Measurements from ENCODE around the gene TBCD.

TBCD gene

DNA sequence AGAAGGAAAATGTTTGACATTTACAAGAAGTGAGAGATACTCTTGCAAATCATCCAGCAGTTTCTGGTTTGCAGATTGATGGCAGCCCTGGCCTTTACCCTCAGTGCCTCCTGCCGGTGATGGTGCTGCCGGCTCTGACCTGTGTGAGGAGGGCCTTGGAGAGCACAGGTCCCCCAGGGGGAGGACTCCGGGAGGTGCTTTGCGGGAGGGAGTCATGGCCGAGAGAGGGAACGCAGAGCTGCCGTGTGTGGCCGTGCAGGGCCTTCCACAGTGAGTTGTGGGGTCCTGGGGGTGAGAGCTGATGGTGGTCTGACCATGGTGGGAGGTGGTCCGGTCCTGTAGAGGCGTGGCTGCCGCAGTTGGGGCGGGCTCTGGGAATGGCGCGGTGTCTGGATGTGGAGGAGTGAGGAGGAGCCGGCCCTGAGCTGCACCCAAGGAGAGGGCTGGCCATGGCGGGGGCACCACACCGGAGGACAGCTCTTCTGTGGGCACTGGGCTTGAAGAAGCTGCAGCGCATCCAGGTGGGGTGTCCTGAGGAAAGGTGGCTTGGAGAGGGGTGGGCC lies 116.0 kb downstream of the TBCD start:
- no peak overlapping the region for H3K4me3 ChIP-seq (ENCODE audit: low read length)
- TF ChIP-seq, protein P1, sequence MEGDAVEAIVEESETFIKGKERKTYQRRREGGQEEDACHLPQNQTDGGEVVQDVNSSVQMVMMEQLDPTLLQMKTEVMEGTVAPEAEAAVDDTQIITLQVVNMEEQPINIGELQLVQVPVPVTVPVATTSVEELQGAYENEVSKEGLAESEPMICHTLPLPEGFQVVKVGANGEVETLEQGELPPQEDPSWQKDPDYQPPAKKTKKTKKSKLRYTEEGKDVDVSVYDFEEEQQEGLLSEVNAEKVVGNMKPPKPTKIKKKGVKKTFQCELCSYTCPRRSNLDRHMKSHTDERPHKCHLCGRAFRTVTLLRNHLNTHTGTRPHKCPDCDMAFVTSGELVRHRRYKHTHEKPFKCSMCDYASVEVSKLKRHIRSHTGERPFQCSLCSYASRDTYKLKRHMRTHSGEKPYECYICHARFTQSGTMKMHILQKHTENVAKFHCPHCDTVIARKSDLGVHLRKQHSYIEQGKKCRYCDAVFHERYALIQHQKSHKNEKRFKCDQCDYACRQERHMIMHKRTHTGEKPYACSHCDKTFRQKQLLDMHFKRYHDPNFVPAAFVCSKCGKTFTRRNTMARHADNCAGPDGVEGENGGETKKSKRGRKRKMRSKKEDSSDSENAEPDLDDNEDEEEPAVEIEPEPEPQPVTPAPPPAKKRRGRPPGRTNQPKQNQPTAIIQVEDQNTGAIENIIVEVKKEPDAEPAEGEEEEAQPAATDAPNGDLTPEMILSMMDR (IDR thresholded peaks at IDR 0.05; ENCODE audit: insufficient read depth, low read depth, low read length, missing control alignments) = no peak
- DNase-seq (ENCODE audit: low read depth) = no peak

DNA sequence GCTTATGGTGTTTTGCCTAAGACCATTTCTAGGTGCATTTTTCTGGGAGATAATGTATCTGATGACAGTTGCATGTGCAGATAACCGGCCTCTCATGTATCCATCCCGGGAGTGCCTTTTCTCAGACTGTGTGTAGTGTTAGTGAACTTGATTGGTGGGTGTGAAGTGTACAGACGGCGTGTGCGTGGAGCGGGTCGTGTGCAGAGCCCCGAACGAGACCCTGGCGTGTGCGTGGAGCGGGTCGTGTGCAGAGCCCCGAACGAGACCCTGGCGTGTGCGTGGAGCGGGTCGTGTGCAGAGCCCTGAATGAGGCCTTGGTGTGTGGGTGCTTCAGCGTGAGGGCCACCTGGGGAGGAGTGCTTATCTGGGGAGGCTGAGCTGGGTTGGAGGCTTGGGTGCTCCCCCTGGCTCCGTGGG lies 116.9 kb downstream of the TBCD start:
- TF ChIP-seq, protein P1 (IDR thresholded peaks at IDR 0.05; ENCODE audit: insufficient read depth, low read depth, low read length, missing control alignments) = no peak
- no peak overlapping the region for H3K4me3 ChIP-seq (ENCODE audit: low read length)
- DNase-seq (ENCODE audit: low read depth) = no peak

DNA sequence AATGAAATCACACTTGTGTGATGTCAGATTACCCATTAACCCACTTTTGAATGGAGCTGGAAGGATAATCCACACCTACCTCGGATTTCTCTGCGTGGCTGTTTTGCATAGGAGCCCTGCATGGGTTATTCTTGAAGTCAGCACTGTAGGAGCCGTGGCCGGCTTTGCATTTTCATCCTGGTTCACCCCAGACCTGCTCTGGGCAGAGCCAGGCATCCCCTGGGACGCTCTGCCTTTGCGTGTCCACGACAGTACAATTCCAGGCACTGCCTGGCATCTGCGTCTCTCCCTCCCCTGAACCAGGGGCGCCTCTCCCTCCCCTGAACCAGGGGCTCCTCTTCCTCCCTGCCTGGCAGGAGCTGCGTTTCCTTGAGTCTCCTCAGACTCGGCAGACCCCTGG lies 117.7 kb downstream of the TBCD start:
- H3K4me3 ChIP-seq (ENCODE audit: low read length) = no peak overlapping the region
- no peak for DNase-seq (ENCODE audit: low read depth)
- TF ChIP-seq, protein P1 (IDR thresholded peaks at IDR 0.05; ENCODE audit: insufficient read depth, low read depth, low read length, missing control alignments) = no peak

DNA sequence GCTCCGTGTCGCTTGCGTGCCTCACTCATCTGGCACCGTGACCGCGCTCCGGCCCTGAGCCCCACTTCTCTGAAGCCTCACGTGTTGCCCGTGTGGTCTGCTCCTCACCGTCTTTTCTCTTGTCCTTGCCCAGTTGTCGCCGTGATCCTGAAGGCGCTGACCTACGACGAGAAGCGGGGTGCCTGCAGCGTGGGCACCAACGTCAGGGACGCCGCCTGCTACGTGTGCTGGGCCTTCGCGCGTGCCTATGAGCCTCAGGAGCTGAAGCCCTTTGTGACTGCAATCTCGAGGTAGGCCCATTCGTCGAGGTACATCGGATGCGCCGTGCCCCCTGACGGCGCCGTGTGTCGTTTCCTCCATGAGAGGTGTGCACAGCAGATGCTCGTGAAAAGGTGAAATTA lies 118.2 kb downstream of the TBCD start:
- DNase-seq (ENCODE audit: low read depth) = no peak
- H3K4me3 ChIP-seq (ENCODE audit: low read length) = no peak overlapping the region
- TF ChIP-seq, protein P1 (IDR thresholded peaks at IDR 0.05; ENCODE audit: insufficient read depth, low read depth, low read length, missing control alignments) = no peak

DNA sequence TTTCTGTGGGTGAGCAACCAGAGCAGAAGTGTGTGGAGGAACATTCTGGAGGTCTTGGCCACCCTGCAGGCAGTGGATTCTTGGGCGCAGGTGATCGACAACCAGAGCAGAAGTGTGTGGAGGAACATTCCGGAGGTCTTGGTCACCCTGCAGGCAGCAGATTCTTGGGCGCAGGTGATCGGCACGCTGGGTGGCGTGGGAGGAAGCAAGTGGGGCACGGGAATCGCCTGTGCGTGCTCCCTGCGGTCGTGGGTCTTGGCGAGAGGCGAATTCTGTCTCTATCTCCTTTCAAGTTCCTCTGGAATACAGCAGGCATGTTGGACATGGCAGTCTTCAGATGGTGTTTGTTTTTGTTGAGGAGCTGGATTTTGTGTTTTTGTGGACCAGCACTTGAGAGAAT lies 118.7 kb downstream of the TBCD start:
- H3K4me3 ChIP-seq (ENCODE audit: low read length) = no peak overlapping the region
- TF ChIP-seq, protein P1 (IDR thresholded peaks at IDR 0.05; ENCODE audit: insufficient read depth, low read depth, low read length, missing control alignments) = no peak
- no peak for DNase-seq (ENCODE audit: low read depth)

DNA sequence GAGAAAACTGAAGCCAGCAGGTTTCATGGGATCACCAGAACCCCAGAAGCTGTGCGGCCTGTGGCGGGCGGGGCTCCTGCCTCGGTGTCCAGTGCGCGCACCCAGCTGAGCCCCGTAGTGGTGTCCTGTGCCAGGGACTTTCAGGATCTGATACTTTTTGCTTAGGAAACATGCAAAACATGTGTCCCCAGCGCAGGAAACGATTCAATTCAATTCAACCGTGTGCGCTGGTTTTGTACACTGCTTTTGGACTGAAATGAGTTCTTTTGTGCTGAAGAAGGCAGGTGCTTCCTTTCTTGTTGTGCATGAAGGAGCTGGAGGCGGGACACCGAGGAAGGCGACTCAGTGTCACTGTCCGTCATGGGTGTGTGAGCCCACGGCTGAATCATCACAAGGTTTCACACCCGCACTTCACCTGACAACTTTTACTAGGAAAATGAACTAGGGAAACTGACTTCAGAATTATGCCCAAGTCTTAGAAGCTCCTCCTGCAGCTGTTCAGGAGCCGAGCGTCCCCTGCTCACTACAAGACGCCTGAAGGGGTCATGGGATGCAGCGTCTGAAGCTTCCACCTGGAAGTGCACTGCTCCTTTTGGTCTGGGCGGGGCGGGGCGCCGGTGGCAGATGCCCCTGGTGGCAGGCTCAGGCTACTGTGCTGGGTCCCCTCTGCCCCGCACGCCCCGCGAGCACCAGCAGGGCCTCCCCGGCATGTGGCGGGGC lies 119.4 kb downstream of the TBCD start:
- TF ChIP-seq, protein P1 (IDR thresholded peaks at IDR 0.05; ENCODE audit: insufficient read depth, low read depth, low read length, missing control alignments) = peak; percentile 3
- DNase-seq (ENCODE audit: low read depth) = peak; percentile 72
- H3K4me3 ChIP-seq (ENCODE audit: low read length) = no peak overlapping the region

Measured in epithelial cell of esophagus (primary cell).